ENCODE measurements around the gene CLSTN3.
A peak's percentile ranks its signal among the peaks of the same experiment; 100 is the strongest.
"Not testable (repeated sequence)": the region's sequence is repeated elsewhere in the genome, so short reads cannot be mapped to it uniquely, and the experiment has no call there.

Gene CLSTN3

GRCh38 chr12:7151532-7151931 lies 21.4 kb downstream of the CLSTN3 start:
- no peak for DNase-seq (ENCODE audit: low spot score)

- DNase-seq (ENCODE audit: low spot score), result no peak
These were observed 22.6 kb downstream of the CLSTN3 start for GRCh38 chr12:7152818-7153217.

GRCh38 chr12:7154042-7154441 lies 23.9 kb downstream of the CLSTN3 start:
- no peak for DNase-seq (ENCODE audit: low spot score)

- no peak for DNase-seq (ENCODE audit: low spot score)
These were observed 24.8 kb downstream of the CLSTN3 start for GRCh38 chr12:7154901-7155470.

GRCh38 chr12:7155471-7156034 lies 25.4 kb downstream of the CLSTN3 start:
- no peak for DNase-seq (ENCODE audit: low spot score)

DNA sequence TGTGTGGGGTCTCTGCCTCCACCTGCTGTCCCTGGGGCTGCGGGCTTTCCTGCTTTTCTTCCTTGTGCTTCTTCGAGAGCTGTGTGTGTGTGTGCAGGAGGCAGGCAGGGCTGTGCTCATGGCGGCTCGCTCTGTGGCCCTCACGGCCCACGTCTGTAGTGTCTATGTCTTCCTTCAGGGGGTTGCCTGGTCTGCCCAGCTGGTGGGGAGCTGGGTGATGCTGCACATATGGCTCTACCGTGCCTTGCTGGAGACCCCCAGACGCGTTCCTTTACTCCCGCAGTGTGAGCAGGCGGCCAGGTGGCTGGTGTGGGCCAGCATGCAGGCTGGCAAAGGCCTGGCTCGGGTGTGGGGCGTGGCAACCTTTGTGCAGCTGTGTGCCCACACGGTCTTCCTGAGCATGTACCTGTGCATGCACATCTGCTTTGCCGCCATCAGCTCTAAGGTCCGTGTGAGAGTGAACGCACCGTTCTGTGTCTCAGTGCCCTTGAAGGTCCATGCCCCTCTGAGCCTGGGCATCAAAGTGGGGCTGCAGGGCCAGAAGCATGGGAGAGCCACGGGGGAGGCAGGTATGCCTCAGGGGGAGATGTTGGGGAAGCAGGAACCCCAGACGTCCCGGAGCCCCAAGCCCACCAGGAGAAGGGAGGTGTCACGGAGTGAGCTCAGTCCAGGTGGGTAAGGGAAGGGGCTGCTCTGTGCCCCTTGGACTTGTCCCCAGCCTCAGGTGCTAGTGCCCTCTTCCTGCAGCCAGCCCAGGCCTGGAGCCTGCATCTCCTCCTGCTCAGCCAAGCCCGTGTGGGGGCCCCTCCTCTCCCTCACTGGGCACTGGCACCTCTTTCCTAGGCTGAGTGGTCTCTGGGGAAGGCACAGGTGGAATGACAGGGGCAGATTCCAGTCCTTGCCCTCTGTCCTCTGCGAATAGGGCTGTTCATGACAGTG lies 26.4 kb downstream of the CLSTN3 start:
- no peak for DNase-seq (ENCODE audit: low spot score)

- no peak for DNase-seq (ENCODE audit: low spot score)
These were observed 27.2 kb downstream of the CLSTN3 start for GRCh38 chr12:7157391-7157790.

DNA sequence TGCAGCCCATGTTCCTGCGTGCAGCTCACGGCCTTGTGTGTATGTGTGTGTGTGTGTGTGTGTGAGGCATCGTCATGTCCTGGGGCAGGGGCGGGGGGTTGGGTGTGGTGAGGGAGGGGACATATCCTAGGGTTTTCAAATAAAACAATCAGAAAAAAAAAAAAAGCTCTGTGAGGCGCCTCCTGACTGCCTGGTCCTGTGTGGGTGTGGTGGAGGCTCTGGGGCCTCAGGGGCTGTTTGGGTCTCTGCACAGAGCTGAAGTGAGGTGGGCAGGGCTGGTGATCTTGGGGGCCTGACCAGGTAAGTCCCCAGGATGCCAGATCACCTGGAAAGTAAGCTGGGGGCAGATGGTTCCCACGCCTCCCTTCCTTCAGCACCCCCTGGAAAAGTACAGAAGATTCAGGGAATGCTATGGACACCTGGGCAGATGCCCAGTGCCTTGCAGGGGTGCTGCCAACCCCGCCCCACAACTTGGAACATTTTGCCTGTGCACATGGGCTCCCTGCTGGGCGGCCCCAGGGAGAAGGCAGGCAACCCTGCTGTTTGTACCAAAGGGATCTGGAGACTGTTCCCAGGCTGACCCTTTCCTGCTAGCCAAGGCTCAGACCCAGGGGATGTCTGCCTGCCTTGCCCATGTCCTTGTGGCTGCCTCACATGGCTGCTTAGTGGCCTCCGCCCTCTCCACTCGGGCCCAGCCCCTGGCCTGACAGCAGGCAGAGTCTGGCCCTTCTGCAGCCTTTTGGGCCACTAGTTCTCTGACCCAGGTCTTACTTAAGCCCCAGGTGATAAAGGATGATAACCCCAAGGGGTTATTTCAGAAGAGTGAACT lies 28.8 kb downstream of the CLSTN3 start:
- DNase-seq (ENCODE audit: low spot score), result no peak

DNA sequence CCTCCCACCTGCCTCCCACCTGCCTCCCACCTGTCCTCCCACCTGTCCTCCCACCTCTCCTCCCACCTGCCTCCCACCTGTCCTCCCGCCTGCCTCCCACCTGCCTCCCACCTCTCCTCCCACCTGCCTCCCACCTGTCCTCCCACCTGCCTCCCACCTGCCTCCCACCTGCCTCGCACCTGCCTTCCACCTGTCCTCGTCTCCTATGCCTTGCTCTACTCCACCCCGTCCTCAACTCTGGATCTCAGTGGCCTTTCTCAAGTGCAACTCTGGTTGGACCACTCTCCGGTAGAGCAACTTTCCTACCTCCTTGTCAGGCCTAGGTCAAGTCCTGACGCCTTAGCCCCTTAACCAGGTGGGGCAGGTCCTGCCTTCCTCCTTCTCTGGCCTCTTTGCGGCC lies 30.0 kb downstream of the CLSTN3 start:
- DNase-seq (ENCODE audit: low spot score), result no peak

DNA sequence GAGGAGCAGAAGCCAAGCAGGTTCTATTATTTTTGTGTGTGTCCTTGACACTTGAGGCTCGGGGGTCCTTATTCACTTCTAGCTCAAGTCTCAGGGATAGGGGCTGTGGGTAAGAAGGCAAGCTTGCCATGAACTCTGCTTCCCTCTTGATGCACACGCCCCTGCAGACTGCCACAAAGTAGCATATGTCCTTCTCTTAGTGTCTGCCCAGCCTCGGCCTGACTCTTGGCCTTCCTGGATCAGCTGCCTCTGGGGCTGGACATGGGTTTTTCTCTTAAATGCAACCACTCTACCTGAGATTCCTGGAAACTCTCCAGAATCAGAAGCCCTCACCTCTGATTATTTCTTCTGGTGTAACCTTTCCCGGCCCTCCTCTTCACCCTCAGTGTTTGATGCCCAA lies 31.2 kb downstream of the CLSTN3 start:
- no peak for DNase-seq (ENCODE audit: low spot score)

- DNase-seq (ENCODE audit: low spot score), result no peak
These were observed 31.6 kb downstream of the CLSTN3 start for GRCh38 chr12:7161811-7162210.

DNA sequence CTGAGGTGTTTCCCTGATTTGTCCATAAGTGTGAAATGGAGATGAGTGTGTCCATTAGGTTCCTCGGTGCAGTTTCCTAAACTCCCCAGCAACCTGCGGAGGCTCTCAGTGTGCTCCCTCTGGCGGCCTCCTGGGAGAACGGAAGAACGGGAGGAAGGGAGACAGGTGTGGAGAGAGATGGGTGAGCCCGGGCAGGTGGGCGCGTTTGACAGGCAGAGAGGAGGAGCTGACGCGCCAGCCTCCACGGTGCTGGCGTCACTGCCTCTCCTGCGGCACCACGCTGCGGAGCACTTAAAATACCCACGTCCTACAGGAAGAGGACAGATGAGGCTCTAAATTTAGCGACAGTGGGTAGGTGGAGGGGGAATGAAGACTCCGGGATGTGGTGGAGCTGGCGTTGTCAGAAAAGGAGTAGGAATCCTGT lies 32.5 kb downstream of the CLSTN3 start:
- DNase-seq (ENCODE audit: low spot score), result no peak

DNA sequence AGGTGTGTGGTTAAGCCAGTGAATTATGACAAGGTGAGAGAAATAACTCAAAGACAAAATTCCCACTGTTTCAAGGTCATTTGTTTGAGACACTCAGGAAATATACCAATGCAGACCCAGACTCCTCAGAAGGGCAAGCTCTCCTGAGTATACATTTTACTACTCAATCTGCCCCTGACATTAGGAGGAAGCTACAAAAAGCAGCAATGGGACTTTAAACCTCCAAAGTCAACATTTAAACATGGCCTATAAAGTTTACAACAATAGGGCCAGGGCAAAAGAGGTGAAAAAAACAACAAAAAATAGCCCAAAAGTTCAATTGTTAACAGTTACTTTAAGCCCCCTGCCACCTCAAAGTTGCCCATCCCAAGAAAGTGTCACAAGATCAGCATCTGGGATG lies 39.8 kb downstream of the CLSTN3 start:
- DNase-seq (ENCODE audit: low spot score), result no peak

GRCh38 chr12:7171854-7172253 lies 41.7 kb downstream of the CLSTN3 start:
- no peak for DNase-seq (ENCODE audit: low spot score)

DNA sequence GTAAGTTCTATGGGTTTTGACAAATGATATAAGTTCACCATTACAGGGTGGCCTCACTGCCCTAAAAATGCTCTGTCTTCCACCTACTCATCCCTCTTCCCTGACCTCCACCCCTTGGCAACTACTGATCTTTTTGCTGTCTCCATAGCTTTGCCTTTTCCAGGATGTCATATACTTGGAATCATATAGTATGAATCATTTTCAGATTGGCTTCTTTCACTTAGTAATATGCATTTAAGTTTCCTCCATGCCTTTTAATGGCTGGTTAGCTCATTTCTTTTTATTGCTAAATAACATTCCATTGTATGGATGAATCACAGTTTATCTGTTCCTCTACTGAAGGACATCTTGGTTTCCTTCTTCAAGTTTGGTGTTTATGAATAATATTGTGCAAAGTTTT lies 45.3 kb downstream of the CLSTN3 start:
- no peak for DNase-seq (ENCODE audit: low spot score)

DNA sequence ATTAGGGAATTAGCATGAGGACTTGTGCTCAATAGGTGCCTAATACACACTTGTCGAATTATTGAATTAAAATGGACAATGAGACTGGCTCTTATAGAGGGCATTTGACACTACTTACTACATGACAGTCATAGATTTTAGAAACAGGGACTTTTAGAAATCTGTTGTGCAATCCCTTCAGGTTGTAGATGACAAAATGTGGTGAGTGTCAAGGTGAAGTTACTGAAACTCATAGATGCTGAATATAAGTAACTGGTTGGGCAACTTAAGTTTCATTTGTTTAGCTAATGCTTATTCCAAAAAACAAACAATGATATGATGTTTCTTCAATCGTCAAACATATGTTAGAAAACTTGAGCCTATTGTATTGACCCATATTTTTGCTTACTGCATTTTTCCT lies 46.4 kb downstream of the CLSTN3 start:
- no peak for DNase-seq (ENCODE audit: low spot score)

GRCh38 chr12:7178481-7178880 lies 48.3 kb downstream of the CLSTN3 start:
- DNase-seq (ENCODE audit: low spot score), result no peak

GRCh38 chr12:7180685-7181084 lies 50.5 kb downstream of the CLSTN3 start:
- DNase-seq (ENCODE audit: low spot score), result no peak

DNA sequence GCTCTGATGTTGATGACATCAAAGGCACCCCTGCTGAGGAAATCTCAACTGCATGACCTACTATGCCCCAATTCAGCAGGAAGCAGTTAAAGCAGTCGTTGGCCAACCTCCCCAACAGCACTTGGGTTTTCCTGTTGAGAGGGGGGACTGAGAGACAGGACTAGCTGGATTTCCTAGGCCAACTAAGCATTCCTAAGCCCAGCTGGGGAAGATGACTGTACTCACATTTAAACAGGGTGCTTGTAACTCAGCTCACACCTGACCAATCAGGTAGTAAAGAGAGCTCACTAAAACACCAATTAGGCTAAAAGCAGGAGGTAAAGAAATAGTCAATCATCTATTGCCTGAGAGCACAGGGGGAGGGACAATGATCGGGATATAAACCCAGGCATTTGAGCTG lies 55.9 kb downstream of the CLSTN3 start:
- not testable (repeated sequence) for DNase-seq (ENCODE audit: low spot score)

GRCh38 chr12:7188562-7189397 lies 58.6 kb downstream of the CLSTN3 start:
- DNase-seq (ENCODE audit: low spot score), result peak; percentile 80

Data from hematopoietic multipotent progenitor cell treated with erythropoietin and hydrocortisone succinate and interleukin-3 and kit ligand, for 17 days (in vitro differentiated cells).